Measurements from ENCODE around the gene MMD2.
"Not testable (repeated sequence)": the region's sequence is repeated elsewhere in the genome, so short reads cannot be mapped to it uniquely, and the experiment has no call there.

MMD2 gene

DNA sequence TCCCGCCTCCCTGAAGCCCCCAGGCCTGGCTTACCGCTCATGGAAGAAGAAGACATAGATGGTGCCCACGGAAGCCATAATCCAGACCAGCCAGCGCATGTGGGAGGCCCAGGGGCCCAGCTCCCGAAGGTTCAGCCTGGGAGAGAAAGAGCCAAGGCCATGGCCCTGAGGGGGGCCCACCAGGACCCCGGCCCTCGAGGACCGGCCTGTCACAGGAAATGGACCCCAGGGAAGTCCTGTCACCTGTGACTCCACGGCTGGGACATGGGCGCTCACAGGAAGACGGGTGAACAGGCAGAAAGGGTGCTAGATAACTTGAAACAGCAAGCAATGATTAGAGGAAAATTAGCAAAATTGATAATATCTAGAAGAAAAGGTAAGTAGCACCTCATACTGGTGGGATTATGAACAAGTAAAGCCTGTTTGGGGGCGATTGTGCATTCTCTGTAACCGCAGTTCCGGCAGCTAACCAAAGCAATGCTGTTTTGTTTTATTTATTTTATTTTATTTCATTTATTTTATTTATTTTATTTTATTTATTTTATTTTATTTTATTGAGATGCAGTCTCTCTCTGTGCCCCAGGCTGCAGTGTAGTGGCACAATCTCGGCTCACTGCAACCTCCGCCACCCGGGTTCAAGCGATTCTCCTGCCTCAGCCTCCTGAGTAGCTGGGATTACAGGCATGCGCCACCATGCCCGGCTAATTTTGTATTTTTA, 47.7 kb downstream of the MMD2 start:
- TF ChIP-seq, protein P1, sequence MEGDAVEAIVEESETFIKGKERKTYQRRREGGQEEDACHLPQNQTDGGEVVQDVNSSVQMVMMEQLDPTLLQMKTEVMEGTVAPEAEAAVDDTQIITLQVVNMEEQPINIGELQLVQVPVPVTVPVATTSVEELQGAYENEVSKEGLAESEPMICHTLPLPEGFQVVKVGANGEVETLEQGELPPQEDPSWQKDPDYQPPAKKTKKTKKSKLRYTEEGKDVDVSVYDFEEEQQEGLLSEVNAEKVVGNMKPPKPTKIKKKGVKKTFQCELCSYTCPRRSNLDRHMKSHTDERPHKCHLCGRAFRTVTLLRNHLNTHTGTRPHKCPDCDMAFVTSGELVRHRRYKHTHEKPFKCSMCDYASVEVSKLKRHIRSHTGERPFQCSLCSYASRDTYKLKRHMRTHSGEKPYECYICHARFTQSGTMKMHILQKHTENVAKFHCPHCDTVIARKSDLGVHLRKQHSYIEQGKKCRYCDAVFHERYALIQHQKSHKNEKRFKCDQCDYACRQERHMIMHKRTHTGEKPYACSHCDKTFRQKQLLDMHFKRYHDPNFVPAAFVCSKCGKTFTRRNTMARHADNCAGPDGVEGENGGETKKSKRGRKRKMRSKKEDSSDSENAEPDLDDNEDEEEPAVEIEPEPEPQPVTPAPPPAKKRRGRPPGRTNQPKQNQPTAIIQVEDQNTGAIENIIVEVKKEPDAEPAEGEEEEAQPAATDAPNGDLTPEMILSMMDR (conservative IDR thresholded peaks at IDR 0.05; ENCODE audit: low read depth, low read length) = no peak
- DNase-seq (ENCODE audit: low read depth) = no peak
- no peak overlapping the region for H3K4me3 ChIP-seq (ENCODE audit: low read length)

DNA sequence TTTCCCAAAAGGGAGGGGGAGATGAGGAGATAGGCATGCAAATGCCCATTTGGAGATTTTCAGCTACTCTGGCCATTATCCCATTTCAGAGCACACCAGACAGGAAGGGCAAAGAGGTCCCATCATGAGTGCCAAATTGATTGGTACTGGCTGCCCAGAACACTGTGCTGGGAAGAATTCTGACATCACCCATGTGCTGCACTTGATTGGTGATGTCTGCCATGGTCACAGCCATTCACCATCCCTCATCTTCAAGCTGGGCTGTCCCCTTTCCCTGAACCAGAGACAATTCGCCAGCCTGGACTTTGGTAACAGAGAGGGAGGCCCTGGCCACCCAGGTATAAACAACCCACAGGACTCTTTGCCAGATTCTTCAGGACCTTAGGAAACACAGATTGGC, 52.3 kb downstream of the MMD2 start:
- DNase-seq (ENCODE audit: low read depth) = no peak
- TF ChIP-seq, protein P1 (conservative IDR thresholded peaks at IDR 0.05; ENCODE audit: low read depth, low read length) = no peak
- no peak overlapping the region for H3K4me3 ChIP-seq (ENCODE audit: low read length)

DNA sequence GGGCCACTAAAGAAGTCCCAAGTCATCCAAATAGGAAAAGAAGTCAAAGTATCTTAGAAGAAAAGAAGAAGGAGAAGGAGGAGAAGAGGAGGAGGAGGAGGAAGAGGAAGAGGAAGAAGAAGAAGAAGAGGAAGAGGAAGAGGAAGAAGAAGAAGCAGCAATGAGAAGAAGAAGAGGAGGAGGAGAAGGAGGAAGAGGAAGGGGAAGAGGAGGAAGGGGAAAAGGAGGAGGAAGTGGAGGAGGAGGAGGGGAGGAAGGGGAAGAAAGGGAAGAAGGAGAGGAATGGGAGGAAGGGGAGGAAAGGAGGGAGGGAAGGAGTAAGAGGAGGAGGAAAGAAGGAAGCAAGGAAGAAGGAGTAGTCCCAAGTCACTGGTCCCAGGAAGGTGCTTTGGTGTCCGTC, 53.8 kb downstream of the MMD2 start:
- TF ChIP-seq, protein P1 (conservative IDR thresholded peaks at IDR 0.05; ENCODE audit: low read depth, low read length) = no peak
- no peak overlapping the region for H3K4me3 ChIP-seq (ENCODE audit: low read length)
- no peak for DNase-seq (ENCODE audit: low read depth)

DNA sequence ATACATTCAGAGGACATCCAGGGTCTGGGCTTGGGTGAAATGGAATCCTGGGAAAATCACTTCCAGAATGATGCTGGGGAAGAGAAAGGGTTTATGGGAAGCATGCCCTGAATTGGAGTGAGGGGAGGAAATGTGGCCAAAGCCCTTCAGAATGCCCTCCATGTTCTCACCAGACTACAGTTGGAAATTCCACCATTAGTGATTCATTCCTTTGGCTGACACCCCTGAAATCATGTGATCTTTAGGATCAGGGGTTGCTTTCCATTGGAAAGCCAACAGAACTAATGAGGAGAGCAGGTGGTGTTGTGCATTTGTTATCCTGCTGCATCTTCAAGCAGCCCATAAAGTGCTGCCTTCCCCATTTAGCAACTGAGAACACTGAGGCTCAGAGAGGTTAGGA, 54.6 kb downstream of the MMD2 start:
- H3K4me3 ChIP-seq (ENCODE audit: low read length) = no peak overlapping the region
- no peak for DNase-seq (ENCODE audit: low read depth)
- TF ChIP-seq, protein P1 (conservative IDR thresholded peaks at IDR 0.05; ENCODE audit: low read depth, low read length) = no peak

DNA sequence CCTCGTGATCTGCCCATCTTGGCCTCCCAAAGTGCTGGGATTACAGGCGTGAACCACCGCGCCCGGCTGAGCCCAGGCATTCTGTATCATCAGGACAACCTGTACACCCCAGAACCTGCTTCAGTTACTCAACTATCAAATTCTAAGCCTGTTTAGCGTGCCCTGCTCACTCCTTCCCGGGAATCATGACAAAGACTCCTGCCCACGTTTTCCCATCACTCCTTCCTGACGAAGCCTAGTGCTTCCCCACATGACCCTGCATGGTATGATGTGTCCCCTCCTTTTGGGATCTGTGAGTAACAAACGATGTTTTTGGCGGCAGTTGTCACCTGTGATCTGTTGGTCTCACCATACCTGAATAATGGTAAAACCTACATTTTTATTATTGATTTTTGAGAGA, 63.2 kb downstream of the MMD2 start:
- TF ChIP-seq, protein P1 (conservative IDR thresholded peaks at IDR 0.05; ENCODE audit: low read depth, low read length) = no peak
- H3K4me3 ChIP-seq (ENCODE audit: low read length) = no peak overlapping the region
- no peak for DNase-seq (ENCODE audit: low read depth)

DNA sequence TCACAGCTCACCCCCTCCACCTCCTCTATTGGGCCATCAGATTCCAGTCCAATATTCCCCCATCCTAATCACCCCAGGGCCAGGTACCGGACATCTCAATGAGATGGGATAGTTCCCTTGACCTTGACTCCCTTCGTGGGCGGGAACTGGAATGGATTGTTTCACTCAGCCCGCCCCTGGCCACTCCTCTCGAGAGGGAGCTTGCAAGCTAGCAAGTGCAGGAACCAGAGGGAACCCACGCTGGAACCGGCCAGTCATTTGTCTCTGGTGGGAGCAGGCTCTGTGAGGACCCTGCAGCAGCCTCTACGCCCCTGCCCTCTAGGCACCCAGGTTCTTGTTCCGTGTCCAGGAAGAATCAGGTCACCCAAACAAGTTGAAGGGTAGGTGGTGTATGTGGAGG, 64.5 kb downstream of the MMD2 start:
- TF ChIP-seq, protein P1 (conservative IDR thresholded peaks at IDR 0.05; ENCODE audit: low read depth, low read length) = no peak
- no peak for DNase-seq (ENCODE audit: low read depth)
- H3K4me3 ChIP-seq (ENCODE audit: low read length) = no peak overlapping the region

DNA sequence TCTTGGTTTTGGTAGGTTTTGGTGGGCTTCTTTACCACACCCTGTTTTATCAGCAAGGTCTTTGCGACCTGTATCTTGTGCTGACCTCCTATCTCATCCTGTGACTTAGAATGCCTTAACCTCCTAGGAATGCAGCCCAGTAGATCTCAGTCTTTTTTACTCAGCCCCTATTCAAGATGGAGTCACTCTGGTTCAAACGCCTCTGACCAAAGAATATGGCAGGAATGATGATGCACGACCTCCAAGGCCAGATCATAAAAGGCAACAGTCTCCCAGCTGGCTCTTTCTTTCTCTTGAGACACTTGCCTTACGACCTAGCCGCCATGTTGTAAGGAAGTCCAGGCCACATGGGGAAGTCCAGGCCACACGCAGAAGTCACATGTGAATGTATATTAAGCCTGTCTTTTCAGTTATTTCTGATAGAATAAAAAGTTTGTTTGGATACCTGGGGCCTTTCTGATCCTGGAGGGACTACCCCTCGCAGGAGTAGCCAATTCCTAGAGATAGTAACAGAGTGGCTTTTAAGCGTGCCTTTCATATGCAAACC, 65.0 kb downstream of the MMD2 start:
- no peak overlapping the region for H3K4me3 ChIP-seq (ENCODE audit: low read length)
- TF ChIP-seq, protein P1 (conservative IDR thresholded peaks at IDR 0.05; ENCODE audit: low read depth, low read length) = no peak
- no peak for DNase-seq (ENCODE audit: low read depth)

DNA sequence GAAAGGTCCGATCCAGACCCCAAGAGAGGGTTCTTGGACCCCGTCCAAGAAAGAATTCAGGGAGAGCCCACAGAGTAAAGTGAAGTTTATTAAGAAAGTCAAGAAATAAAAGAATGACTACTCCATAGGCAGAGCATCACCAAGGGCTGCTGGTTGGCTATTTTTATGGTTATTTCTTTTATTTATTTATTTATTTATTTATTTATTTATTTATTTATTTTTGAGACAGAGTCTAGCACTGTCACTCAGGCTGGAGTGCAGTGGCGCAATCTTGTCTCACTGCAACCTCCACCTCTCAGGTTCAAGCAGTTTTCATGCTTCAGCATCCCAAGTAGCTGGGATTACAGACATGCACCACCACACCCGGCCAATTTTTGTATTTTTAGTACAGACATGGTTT, 65.8 kb downstream of the MMD2 start:
- not testable (repeated sequence) for H3K4me3 ChIP-seq (ENCODE audit: low read length); DNase-seq (ENCODE audit: low read depth)

DNA sequence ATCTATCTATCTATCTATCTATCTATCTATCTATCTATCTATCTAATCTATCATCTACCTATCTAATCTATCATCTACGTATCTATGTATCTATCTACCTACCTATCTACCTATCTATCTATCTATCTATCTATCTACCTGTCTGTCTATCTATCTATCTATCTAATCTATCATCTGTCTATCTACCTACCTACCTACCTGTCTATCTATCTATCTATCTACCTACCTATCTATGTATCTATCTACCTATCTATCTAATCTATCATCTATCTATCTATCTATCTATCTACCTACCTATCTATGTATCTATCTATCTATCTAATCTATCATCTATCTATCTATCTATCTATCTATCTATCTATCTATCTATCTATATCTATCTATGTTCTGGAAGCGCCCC, 67.5 kb downstream of the MMD2 start:
- not testable (repeated sequence) for H3K4me3 ChIP-seq (ENCODE audit: low read length); DNase-seq (ENCODE audit: low read depth)

Data from retinal pigment epithelial cell (primary cell).